Measurements from ENCODE around the gene LCNL1. TPM values are rescaled to one million over a fixed set of nuclear protein-coding genes. Genes with fewer than 3 reads are reported as not detected.

LCNL1 gene
- total and polyA plus RNA-seq, 2 of the 13 experiments (the other 11 are each of a cell fraction or from before 2014, with no cell fraction given), result not detected

- FAIRE-seq (no peak), ATAC-seq (no peak), DNase-seq (ENCODE audit: low spot score) (no peak)
- no peak overlapping the region for H3K27ac ChIP-seq (ENCODE audit: extremely low read length, insufficient read depth, low read length)
- in situ Hi-C loops (cut with HindIII; ENCODE audit: extremely low pct_ligation_motif_present, low pct_unique_long_range_greater_than_20kb) (no loop called here), intact Hi-C loops (cut with micrococcal nuclease; ENCODE audit: unreplicated experiment) (no loop called here)
- no peaks in the 10 kb centered on the region for H4K20me1 ChIP-seq (ENCODE audit: insufficient read depth, low read length)
- H3K79me2 ChIP-seq (ENCODE audit: insufficient read depth, low read length), result no peaks in the 10 kb centered on the region
- no peak for TF ChIP-seq LCORL (IDR thresholded peaks at IDR 0.05)
- no peak for TF ChIP-seq LCORL (CRISPR knock-in tag; IDR thresholded peaks at IDR 0.05)
- TF ChIP-seq ZSCAN12 (CRISPR knock-in tag; IDR thresholded peaks at IDR 0.05), result no peak
- no peak for TF ChIP-seq SIN3B (IDR thresholded peaks at IDR 0.05; ENCODE audit: low read length)
- no peak for TF ChIP-seq ZNF281 (CRISPR knock-in tag; IDR thresholded peaks at IDR 0.05; ENCODE audit: borderline replicate concordance)
- TF ChIP-seq GPBP1L1 (CRISPR knock-in tag; IDR thresholded peaks at IDR 0.05), result no peak
- no peak for TF ChIP-seq ZNF383 (CRISPR knock-in tag; IDR thresholded peaks at IDR 0.05; ENCODE audit: borderline replicate concordance)
- TF ChIP-seq RAD21 (CRISPR knock-in tag; IDR thresholded peaks at IDR 0.05), result no peak
- TF ChIP-seq ZNF772 (CRISPR knock-in tag; IDR thresholded peaks at IDR 0.05), result no peak
- TF ChIP-seq FOXA3 (CRISPR knock-in tag; IDR thresholded peaks at IDR 0.05), result no peak
- TF ChIP-seq ZNF780A (CRISPR knock-in tag; IDR thresholded peaks at IDR 0.05), result no peak
- no peak for TF ChIP-seq ZNF766 (CRISPR knock-in tag; IDR thresholded peaks at IDR 0.05; ENCODE audit: borderline replicate concordance)
- no peak for TF ChIP-seq ZNF543 (CRISPR knock-in tag; IDR thresholded peaks at IDR 0.05)
- no peak for TF ChIP-seq DNMT1 (CRISPR knock-in tag; IDR thresholded peaks at IDR 0.05)
- TF ChIP-seq GTF3A (CRISPR knock-in tag; conservative IDR thresholded peaks at IDR 0.05), result no peak
- no peak for TF ChIP-seq ZNF816 (CRISPR knock-in tag; IDR thresholded peaks at IDR 0.05; ENCODE audit: borderline replicate concordance)
- TF ChIP-seq ARNTL (CRISPR knock-in tag; IDR thresholded peaks at IDR 0.05), result no peak
- peaks cover 9% of the 10 kb centered on the region for H3K4me1 ChIP-seq (ENCODE audit: insufficient read depth, low read length)
- H3K9ac ChIP-seq (ENCODE audit: insufficient read depth, low read depth, low read length), result no peak overlapping the region
- no peak overlapping the region for H2AFZ ChIP-seq (ENCODE audit: low read length)
- BruUV-seq (replicated peaks), result no TSS peak
- no peak overlapping the region for H3K4me3 ChIP-seq (replicated peaks in 1 of 3; ENCODE audit: insufficient read depth in 1 of 3, low read depth in 2 of 3, low read length in 3 of 3)
- ChIA-PET CTCF (ENCODE audit: low intra/inter-chr PET ratio, low total read pairs) (no interaction called here), POLR2A (interaction anchor here (1.1 to 1.3 kb wide), 2 partner anchors 12 to 13 kb away, joined by 3 to 7 read pairs; no protein-coding TSS in a partner anchor)
- H3K4me2 ChIP-seq (ENCODE audit: low read depth, low read length), result no peak overlapping the region
- no peaks in the 10 kb centered on the region for H3K36me3 ChIP-seq (replicated peaks in 1 of 2; ENCODE audit: control insufficient read depth in 1 of 2, insufficient read depth in 2 of 2, low read length in 2 of 2)
- WGBS (ENCODE audit: low lambda C conversion rate), result 68% methylated on average over 12 of the region's 15 CpGs
- peaks cover 15 to 46% of the 10 kb centered on the region in 2 experiments for H3K27me3 ChIP-seq (ENCODE audit: control insufficient read depth in 1 of 2, insufficient read depth in 2 of 2, low read length in 2 of 2)
- no peaks in the 10 kb centered on the region for H3K9me3 ChIP-seq (ENCODE audit: low read length)
Measured at GRCh38 chr9:136960938-136961275, 21.9 kb upstream of the LCNL1 start.
